SK-N-SH treated with all-trans-retinoic acid at 6 μM for 48 hours (cell line): ENCODE measurements around the gene HRH3.

Experiments
- ARNTL ChIP-seq: fragments of 450-650 bp; formaldehyde crosslinking; IDR thresholded peaks from 2 replicates; pipeline ENCODE4 v1.5.0; 2020; ENCODE audit warnings: low read depth, mild to moderate bottlenecking, moderate library complexity, borderline replicate concordance
- BACH2 ChIP-seq: fragments of 250-450 bp; sonication (Bioruptor Pico); IDR thresholded peaks from 2 replicates; pipeline ENCODE4 v1.9.0; 2021; ENCODE audit warnings: mild to moderate bottlenecking, borderline replicate concordance
- GLIS3 ChIP-seq: fragments of 250-450 bp; sonication (Bioruptor Pico); IDR thresholded peaks from 2 replicates; pipeline ENCODE4 v1.5.0; 2020; ENCODE audit warnings: mild to moderate bottlenecking, moderate library complexity
- PPARA ChIP-seq: fragments of 250-450 bp; sonication (Bioruptor Pico); IDR thresholded peaks from 2 replicates; pipeline ENCODE4 v1.5.0; 2020; ENCODE audit warnings: mild to moderate bottlenecking, borderline replicate concordance
- RARB ChIP-seq: fragments of 250-450 bp; sonication (Bioruptor Pico); IDR thresholded peaks from 2 replicates; pipeline ENCODE4 v1.8.0; 2021; ENCODE audit warnings: mild to moderate bottlenecking, moderate library complexity
- ZC3H10 ChIP-seq: fragments of 250-450 bp; sonication (Bioruptor Pico); IDR thresholded peaks from 2 replicates; pipeline ENCODE4 v1.5.1; 2021; ENCODE audit warnings: mild to moderate bottlenecking, moderate library complexity
- ZFP3 ChIP-seq: fragments of 250-450 bp; sonication (Bioruptor Pico); IDR thresholded peaks from 2 replicates; pipeline ENCODE4 v1.5.0; 2020; ENCODE audit warnings: mild to moderate bottlenecking, moderate library complexity
- ZFP30 ChIP-seq: fragments of 450-650 bp; formaldehyde crosslinking; IDR thresholded peaks from 2 replicates; pipeline ENCODE4 v1.5.0; 2022; ENCODE audit warnings: mild to moderate bottlenecking, moderate library complexity
- ZNF70 ChIP-seq: fragments of 450-650 bp; formaldehyde crosslinking; IDR thresholded peaks from 2 replicates; pipeline ENCODE4 v1.5.0; 2020; ENCODE audit warnings: mild to moderate bottlenecking, moderate library complexity
- TF ChIP-seq, protein P1 (sequence below): fragments of 250-450 bp; sonication (Bioruptor Pico); IDR thresholded peaks from 2 replicates; pipeline ENCODE4 v1.5.1; 2020; ENCODE audit warnings: low read depth, mild to moderate bottlenecking, moderate library complexity
- TF ChIP-seq, protein P2 (sequence below): fragments of 250-450 bp; sonication (Bioruptor Pico); IDR thresholded peaks from 2 replicates; pipeline ENCODE4 v1.8.0; 2020; ENCODE audit warnings: mild to moderate bottlenecking, moderate library complexity, borderline replicate concordance
- TF ChIP-seq, protein P3 (sequence below): fragments of 250-450 bp; sonication (Bioruptor Pico); IDR thresholded peaks from 2 replicates; pipeline ENCODE4 v1.8.0; 2021; ENCODE audit warnings: low read depth, mild to moderate bottlenecking, moderate library complexity, borderline replicate concordance

DNA sequence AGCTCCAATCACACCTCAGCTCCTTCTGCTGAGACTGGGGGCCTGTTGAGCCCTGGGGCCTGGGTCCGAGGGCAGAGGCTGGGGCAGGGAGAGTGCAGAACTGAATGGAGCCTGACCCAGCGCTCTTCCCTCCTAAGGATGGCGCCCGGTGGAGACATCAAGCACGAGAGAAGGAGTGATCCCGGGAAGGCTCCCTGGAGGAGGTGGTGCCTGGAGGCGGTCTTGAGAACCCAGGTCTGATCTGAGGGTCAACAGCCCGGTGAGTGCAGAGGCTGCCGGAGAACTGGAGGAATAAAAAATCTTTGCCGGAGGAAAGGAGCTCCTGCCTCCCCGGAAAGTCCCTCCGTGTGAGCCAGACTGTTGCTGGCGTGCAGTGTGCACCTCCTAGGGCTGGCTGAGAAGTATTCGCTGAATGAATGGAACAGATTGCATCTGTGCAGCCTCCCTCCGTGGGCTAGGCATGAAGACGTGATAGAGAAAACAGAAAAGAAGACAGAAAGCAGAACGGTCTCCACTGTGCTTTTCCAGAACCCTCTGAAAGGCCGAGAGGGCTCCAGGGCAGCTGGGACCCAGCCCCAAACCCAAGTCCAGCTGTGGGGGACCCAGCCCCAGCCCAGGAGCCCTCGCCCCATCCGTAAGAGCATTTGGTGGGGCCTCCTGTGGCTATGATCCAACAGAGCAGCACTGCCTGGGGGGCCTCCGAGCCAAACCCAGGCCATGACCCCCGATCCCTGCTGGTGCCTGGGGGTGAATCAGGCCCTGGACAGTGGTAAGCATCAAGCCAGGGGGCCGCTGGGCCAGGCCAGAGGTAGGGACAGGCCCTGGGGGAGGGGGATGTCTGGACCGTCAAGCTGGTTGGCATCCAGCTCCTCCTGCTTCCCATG lies 6.9 kb upstream of the HRH3 start:
- TF ChIP-seq BACH2, result no peak
- TF ChIP-seq, protein P1, sequence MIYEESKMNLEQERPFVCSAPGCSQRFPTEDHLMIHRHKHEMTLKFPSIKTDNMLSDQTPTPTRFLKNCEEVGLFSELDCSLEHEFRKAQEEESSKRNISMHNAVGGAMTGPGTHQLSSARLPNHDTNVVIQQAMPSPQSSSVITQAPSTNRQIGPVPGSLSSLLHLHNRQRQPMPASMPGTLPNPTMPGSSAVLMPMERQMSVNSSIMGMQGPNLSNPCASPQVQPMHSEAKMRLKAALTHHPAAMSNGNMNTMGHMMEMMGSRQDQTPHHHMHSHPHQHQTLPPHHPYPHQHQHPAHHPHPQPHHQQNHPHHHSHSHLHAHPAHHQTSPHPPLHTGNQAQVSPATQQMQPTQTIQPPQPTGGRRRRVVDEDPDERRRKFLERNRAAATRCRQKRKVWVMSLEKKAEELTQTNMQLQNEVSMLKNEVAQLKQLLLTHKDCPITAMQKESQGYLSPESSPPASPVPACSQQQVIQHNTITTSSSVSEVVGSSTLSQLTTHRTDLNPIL (CRISPR knock-in tag), result no peak
- no peak for TF ChIP-seq ZFP3 (CRISPR knock-in tag)
- TF ChIP-seq, protein P2, sequence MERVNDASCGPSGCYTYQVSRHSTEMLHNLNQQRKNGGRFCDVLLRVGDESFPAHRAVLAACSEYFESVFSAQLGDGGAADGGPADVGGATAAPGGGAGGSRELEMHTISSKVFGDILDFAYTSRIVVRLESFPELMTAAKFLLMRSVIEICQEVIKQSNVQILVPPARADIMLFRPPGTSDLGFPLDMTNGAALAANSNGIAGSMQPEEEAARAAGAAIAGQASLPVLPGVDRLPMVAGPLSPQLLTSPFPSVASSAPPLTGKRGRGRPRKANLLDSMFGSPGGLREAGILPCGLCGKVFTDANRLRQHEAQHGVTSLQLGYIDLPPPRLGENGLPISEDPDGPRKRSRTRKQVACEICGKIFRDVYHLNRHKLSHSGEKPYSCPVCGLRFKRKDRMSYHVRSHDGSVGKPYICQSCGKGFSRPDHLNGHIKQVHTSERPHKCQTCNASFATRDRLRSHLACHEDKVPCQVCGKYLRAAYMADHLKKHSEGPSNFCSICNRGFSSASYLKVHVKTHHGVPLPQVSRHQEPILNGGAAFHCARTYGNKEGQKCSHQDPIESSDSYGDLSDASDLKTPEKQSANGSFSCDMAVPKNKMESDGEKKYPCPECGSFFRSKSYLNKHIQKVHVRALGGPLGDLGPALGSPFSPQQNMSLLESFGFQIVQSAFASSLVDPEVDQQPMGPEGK (CRISPR knock-in tag), result no peak
- no peak for TF ChIP-seq GLIS3
- TF ChIP-seq RARB (CRISPR knock-in tag), result no peak
- TF ChIP-seq, protein P3, sequence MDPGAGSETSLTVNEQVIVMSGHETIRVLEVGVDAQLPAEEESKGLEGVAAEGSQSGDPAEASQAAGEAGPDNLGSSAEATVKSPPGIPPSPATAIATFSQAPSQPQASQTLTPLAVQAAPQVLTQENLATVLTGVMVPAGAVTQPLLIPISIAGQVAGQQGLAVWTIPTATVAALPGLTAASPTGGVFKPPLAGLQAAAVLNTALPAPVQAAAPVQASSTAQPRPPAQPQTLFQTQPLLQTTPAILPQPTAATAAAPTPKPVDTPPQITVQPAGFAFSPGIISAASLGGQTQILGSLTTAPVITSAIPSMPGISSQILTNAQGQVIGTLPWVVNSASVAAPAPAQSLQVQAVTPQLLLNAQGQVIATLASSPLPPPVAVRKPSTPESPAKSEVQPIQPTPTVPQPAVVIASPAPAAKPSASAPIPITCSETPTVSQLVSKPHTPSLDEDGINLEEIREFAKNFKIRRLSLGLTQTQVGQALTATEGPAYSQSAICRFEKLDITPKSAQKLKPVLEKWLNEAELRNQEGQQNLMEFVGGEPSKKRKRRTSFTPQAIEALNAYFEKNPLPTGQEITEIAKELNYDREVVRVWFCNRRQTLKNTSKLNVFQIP (CRISPR knock-in tag), result no peak
- no peak for TF ChIP-seq ZNF70 (CRISPR knock-in tag)
- no peak for TF ChIP-seq ZFP30 (CRISPR knock-in tag)
- TF ChIP-seq PPARA, result no peak
- TF ChIP-seq ARNTL (CRISPR knock-in tag), result no peak
- TF ChIP-seq ZC3H10 (CRISPR knock-in tag), result no peak
